Uterus (tissue), 4 donors: Measurements from ENCODE around the gene PTPRE. TPM values are rescaled to one million over a fixed set of nuclear protein-coding genes. Genes with fewer than 3 reads are reported as not detected.
A peak's percentile ranks its signal among the peaks of the same experiment; 100 is the strongest.

Experiments
- DNase-seq, 2 donors: peaks; one replicate each; pipeline ENCODE4 v3.0.0-alpha.2; 2019 to 2020
- H3K27ac ChIP-seq, 2 donors: fragments of 200-600 bp; sonication (generic); 1 replicate in 1 of 2; 2 replicates in 1 of 2; pipeline ENCODE4 v1.5.1; 2016 to 2018
- H3K27me3 ChIP-seq, 2 donors: fragments of 200-600 bp; sonication (generic); one replicate each; pipeline ENCODE4 v1.5.1; 2018 to 2019; ENCODE audit warnings: control low read depth in 1 of 2
- H3K36me3 ChIP-seq, 2 donors: fragments of 200-600 bp; sonication (generic); one replicate each; pipeline ENCODE4 v1.5.1; 2019; ENCODE audit warnings: control low read depth in 1 of 2
- H3K4me1 ChIP-seq, 2 donors: fragments of 200-600 bp; sonication (generic); one replicate each; pipeline ENCODE4 v1.5.1; 2018 to 2019; ENCODE audit warnings: control low read depth in 1 of 2
- H3K4me3 ChIP-seq, 2 donors: fragments of 200-600 bp; sonication (generic); 1 replicate in 1 of 2; 2 replicates in 1 of 2; pipeline ENCODE4 v1.5.1; 2018 to 2019; ENCODE audit warnings: mild to moderate bottlenecking in 1 of 2
- H3K9me3 ChIP-seq, 2 donors: fragments of 200-600 bp; sonication (generic); one replicate each; pipeline ENCODE4 v1.5.1; 2019; ENCODE audit warnings: control low read depth in 1 of 2
- CTCF ChIP-seq, 4 experiments: fragments of 200-600 bp in 2 of 4; fragments of 450-650 bp in 2 of 4; sonication (generic) in 2 of 4; IDR thresholded peaks; one replicate each; pipeline ENCODE4 v1.5.1; 2016 to 2019; ENCODE audit warnings: antibody characterized with exemption in 4 of 4, mild to moderate bottlenecking in 2 of 4, moderate library complexity in 1 of 4
- POLR2A ChIP-seq, 2 donors: fragments of 450-650 bp; IDR thresholded peaks; one replicate each; pipeline ENCODE4 v1.6.1; 2016; ENCODE audit warnings: antibody characterized with exemption in 2 of 2, mild to moderate bottlenecking in 1 of 2, moderate library complexity in 1 of 2
- intact Hi-C: fragments of 100-400 bp; cut with DNase I; formaldehyde crosslinking; loops from one replicate; pipeline ENCODE4 v1.15.1; 2023; ENCODE audit warnings: low total_unique reads
- total RNA-seq, 4 donors: library from RNA; depleted of rRNA in 3 of 4; stranded (reverse); fragments of >200 nt in 3 of 4; gene quantifications; one replicate each; pipeline versions ENCODE4 v1.1.0 to v1.2.4, GENCODE V29; 2014 to 2023
- donor health status: DM: yes; HTN: yes; CAD: no.

PTPRE gene
- total RNA-seq, 4 donors from 2014 or later = 9.4 to 18.9 (median 16.3) TPM

GRCh38 chr10:128063736-128064107, 156.8 kb downstream of the PTPRE start:
- DNase-seq = no peak
- Histone ChIP-seq H3K36me3 (no peaks in the 10 kb centered on the region), H3K27me3 (no peaks in the 10 kb centered on the region), H3K9me3 (no peaks in the 10 kb centered on the region), H3K4me1 (no peaks in the 10 kb centered on the region), H3K4me3 (no peak overlapping the region), H3K27ac (peak overlapping the region in 1 of 2 donors; percentile 58)
- intact Hi-C loops = no loop called here
- no peak for TF ChIP-seq POLR2A (IDR thresholded peaks at IDR 0.05)

- H3K27me3 ChIP-seq = no peaks in the 10 kb centered on the region
- H3K36me3 ChIP-seq = no peaks in the 10 kb centered on the region
- peak; percentile 47 to 56 for DNase-seq
- no peak for TF ChIP-seq CTCF (IDR thresholded peaks at IDR 0.05)
- H3K27ac ChIP-seq = peak overlapping the region in 1 of 2 donors; percentile 58
- no peaks in the 10 kb centered on the region for H3K4me1 ChIP-seq
- H3K4me3 ChIP-seq = no peak overlapping the region
- no peaks in the 10 kb centered on the region for H3K9me3 ChIP-seq
- intact Hi-C loops = no loop called here
Measured at GRCh38 chr10:128064108-128064969, 157.4 kb downstream of the PTPRE start.

GRCh38 chr10:128064970-128065580, 158.2 kb downstream of the PTPRE start:
- no peaks in the 10 kb centered on the region for H3K36me3 ChIP-seq
- DNase-seq = peak; percentile 46 to 47
- intact Hi-C loops = no loop called here
- H3K27me3 ChIP-seq = no peaks in the 10 kb centered on the region
- H3K4me3 ChIP-seq = no peak overlapping the region
- peak overlapping the region in 1 of 2 donors; percentile 45 for H3K27ac ChIP-seq
- H3K9me3 ChIP-seq = no peaks in the 10 kb centered on the region
- H3K4me1 ChIP-seq = no peaks in the 10 kb centered on the region
- no peak for TF ChIP-seq CTCF (IDR thresholded peaks at IDR 0.05)
- no peak for TF ChIP-seq POLR2A (IDR thresholded peaks at IDR 0.05)

GRCh38 chr10:128065881-128066534, 159.1 kb downstream of the PTPRE start:
- DNase-seq = no peak
- no peaks in the 10 kb centered on the region for H3K36me3 ChIP-seq
- intact Hi-C loops = no loop called here

More at GRCh38 chr10:128065881-128066534, 159.1 kb downstream of the PTPRE start:
- no peak overlapping the region for H3K27ac ChIP-seq
- no peak overlapping the region for H3K4me3 ChIP-seq
- TF ChIP-seq POLR2A (IDR thresholded peaks at IDR 0.05) = no peak
- TF ChIP-seq CTCF (IDR thresholded peaks at IDR 0.05) = no peak
- H3K4me1 ChIP-seq = no peaks in the 10 kb centered on the region
- no peaks in the 10 kb centered on the region for H3K9me3 ChIP-seq
- no peaks in the 10 kb centered on the region for H3K27me3 ChIP-seq
